HG03060 (cell line): ENCODE data around the gene ZNF487.
A peak's percentile ranks its signal among the peaks of the same experiment; 100 is the strongest.
"Not testable (repeated sequence)": the region's sequence is repeated elsewhere in the genome, so short reads cannot be mapped to it uniquely, and the experiment has no call there.

Experiments
- ATAC-seq: cut with Tn5 transposase; IDR thresholded peaks from one replicate; pipeline ENCODE4 v1.9.1; 2021; ENCODE audit warnings: low read depth, moderate number of reproducible peaks; ENCODE audit not compliant: unreplicated experiment

The ZNF487 gene

GRCh38 chr10:43436291-43437140 lies at the start of gene ZNF487:
TSS of gene ZNF487 (plus strand) at chr10:43437111. CDS start at chr10:43475814, 38,703 bp downstream.
- ATAC-seq: peak; percentile 90

GRCh38 chr10:43387678-43388032 lies 49.3 kb upstream of the ZNF487 start:
- no peak for ATAC-seq

- no peak for ATAC-seq
These were observed 47.0 kb upstream of the ZNF487 start for GRCh38 chr10:43389867-43390266.

GRCh38 chr10:43390333-43390732 lies 46.6 kb upstream of the ZNF487 start:
- no peak for ATAC-seq

GRCh38 chr10:43390759-43391158 lies 46.2 kb upstream of the ZNF487 start:
- ATAC-seq: no peak

- ATAC-seq: no peak
These were observed 45.4 kb upstream of the ZNF487 start for GRCh38 chr10:43391496-43391895.

GRCh38 chr10:43392748-43393147 lies 44.2 kb upstream of the ZNF487 start:
- ATAC-seq: no peak

- ATAC-seq: not testable (repeated sequence)
These were observed 43.7 kb upstream of the ZNF487 start for GRCh38 chr10:43393186-43393585.

- ATAC-seq: no peak
These were observed 43.1 kb upstream of the ZNF487 start for GRCh38 chr10:43393606-43394360.

- ATAC-seq: no peak
These were observed 42.0 kb upstream of the ZNF487 start for GRCh38 chr10:43394868-43395267.

- no peak for ATAC-seq
These were observed 41.3 kb upstream of the ZNF487 start for GRCh38 chr10:43395571-43396060.

GRCh38 chr10:43396061-43396927 lies 40.6 kb upstream of the ZNF487 start:
- ATAC-seq: peak; percentile 7

- peak; percentile 58 for ATAC-seq
These were observed 39.8 kb upstream of the ZNF487 start for GRCh38 chr10:43396928-43397624.

- ATAC-seq: no peak
These were observed 38.0 kb upstream of the ZNF487 start for GRCh38 chr10:43398939-43399319.

GRCh38 chr10:43399320-43400310 lies 37.3 kb upstream of the ZNF487 start:
- ATAC-seq: no peak

GRCh38 chr10:43401627-43402026 lies 35.3 kb upstream of the ZNF487 start:
- ATAC-seq: no peak

- ATAC-seq: no peak
These were observed 34.7 kb upstream of the ZNF487 start for GRCh38 chr10:43402176-43402575.

GRCh38 chr10:43402880-43403452 lies 33.9 kb upstream of the ZNF487 start:
- no peak for ATAC-seq
